Measurements from ENCODE around the gene TUG1.

TUG1 gene

DNA sequence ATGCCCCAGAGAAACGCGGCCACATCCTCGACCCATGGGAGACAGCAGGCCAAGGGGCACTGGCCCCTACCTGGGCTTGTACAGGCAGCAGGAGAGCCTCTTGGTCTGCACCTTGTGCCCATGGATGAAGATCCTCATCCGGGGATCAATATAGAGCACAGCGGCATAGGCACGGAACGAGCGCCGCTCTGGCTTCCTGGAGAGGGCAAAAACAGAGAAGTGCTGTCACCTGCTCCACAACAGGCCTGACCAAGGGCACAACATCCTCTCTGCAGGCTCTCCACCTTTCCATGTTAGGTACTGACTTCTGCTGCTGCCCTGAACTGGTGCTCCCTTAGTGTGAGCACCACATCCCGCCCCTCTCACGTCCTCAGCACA is 27.7 kb upstream of the TUG1 start:
- TF ChIP-seq, protein P1, sequence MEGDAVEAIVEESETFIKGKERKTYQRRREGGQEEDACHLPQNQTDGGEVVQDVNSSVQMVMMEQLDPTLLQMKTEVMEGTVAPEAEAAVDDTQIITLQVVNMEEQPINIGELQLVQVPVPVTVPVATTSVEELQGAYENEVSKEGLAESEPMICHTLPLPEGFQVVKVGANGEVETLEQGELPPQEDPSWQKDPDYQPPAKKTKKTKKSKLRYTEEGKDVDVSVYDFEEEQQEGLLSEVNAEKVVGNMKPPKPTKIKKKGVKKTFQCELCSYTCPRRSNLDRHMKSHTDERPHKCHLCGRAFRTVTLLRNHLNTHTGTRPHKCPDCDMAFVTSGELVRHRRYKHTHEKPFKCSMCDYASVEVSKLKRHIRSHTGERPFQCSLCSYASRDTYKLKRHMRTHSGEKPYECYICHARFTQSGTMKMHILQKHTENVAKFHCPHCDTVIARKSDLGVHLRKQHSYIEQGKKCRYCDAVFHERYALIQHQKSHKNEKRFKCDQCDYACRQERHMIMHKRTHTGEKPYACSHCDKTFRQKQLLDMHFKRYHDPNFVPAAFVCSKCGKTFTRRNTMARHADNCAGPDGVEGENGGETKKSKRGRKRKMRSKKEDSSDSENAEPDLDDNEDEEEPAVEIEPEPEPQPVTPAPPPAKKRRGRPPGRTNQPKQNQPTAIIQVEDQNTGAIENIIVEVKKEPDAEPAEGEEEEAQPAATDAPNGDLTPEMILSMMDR (conservative IDR thresholded peaks at IDR 0.05; ENCODE audit: low read depth, low read length) = no peak
- no peaks in the 10 kb centered on the region for H3K79me2 ChIP-seq (ENCODE audit: insufficient read depth, low read depth)
- H3K4me3 ChIP-seq (IDR thresholded peaks at IDR 0.05; ENCODE audit: insufficient read depth, low read depth, low read length) = no peak overlapping the region
- H3K27me3 ChIP-seq (ENCODE audit: insufficient read depth, low read depth) = no peaks in the 10 kb centered on the region
- no peaks in the 10 kb centered on the region for H3K4me1 ChIP-seq (ENCODE audit: low read depth, poor library complexity, severe bottlenecking)
- no peak overlapping the region for H3K27ac ChIP-seq
- H3K4me2 ChIP-seq = no peak overlapping the region
- H4K20me1 ChIP-seq (ENCODE audit: insufficient read depth) = no peaks in the 10 kb centered on the region
- H3K36me3 ChIP-seq (ENCODE audit: insufficient read depth) = peaks cover 15% of the 10 kb centered on the region; the same call in 1 of the 2 replicates
- no peak overlapping the region for H2AFZ ChIP-seq (ENCODE audit: low read depth)
- no peak overlapping the region for H3K9ac ChIP-seq

DNA sequence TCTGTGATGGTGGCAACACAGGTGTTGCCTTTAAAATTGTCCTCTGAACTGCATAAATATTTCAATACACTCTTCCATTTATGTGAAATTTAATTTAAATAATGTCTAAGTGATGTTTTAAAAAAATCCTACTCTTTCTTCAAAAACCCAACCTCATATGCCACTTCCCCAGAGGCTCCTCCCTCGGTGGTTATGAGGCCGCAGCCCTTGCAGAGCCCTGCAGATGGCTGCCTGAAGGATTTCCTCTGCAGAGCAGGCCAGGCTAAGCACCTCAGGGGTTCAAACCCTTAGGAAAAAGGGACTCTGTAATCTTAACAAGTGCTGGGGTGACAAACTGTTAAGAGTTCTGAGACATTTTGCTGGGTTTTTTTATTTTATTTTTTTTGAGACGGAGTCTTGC is 25.7 kb upstream of the TUG1 start:
- no peak overlapping the region for H3K27ac ChIP-seq
- H3K79me2 ChIP-seq (ENCODE audit: insufficient read depth, low read depth) = no peaks in the 10 kb centered on the region
- H3K4me3 ChIP-seq (IDR thresholded peaks at IDR 0.05; ENCODE audit: insufficient read depth, low read depth, low read length) = no peak overlapping the region
- no peak overlapping the region for H3K9ac ChIP-seq
- no peaks in the 10 kb centered on the region for H3K27me3 ChIP-seq (ENCODE audit: insufficient read depth, low read depth)
- no peak overlapping the region for H2AFZ ChIP-seq (ENCODE audit: low read depth)
- TF ChIP-seq, protein P1 (conservative IDR thresholded peaks at IDR 0.05; ENCODE audit: low read depth, low read length) = no peak
- no peak overlapping the region for H3K4me2 ChIP-seq
- no peaks in the 10 kb centered on the region for H4K20me1 ChIP-seq (ENCODE audit: insufficient read depth)
- peaks cover 15% of the 10 kb centered on the region; the same call in 1 of the 2 replicates for H3K36me3 ChIP-seq (ENCODE audit: insufficient read depth)
- no peaks in the 10 kb centered on the region for H3K4me1 ChIP-seq (ENCODE audit: low read depth, poor library complexity, severe bottlenecking)

DNA sequence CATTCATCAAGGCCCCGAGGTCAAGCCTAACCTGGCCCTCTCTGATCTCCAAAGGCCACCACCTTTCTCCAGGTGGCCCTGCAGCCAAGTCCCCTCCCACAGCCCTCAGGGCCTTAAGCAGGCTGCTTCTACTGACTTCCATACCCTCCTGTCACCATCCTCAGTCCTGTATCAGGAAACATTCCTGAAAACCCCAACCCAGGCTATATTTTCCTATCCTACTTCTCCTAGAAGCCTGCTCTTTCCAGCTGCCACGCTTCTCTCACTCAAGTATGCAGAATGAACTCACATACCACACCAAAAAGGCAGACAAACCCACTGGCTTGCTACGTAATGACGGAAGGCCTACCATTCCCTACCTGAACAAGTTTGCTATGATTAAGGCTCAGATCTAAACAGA is 24.1 kb upstream of the TUG1 start:
- H3K27me3 ChIP-seq (ENCODE audit: insufficient read depth, low read depth) = no peaks in the 10 kb centered on the region
- TF ChIP-seq, protein P1 (conservative IDR thresholded peaks at IDR 0.05; ENCODE audit: low read depth, low read length) = no peak
- no peaks in the 10 kb centered on the region for H3K4me1 ChIP-seq (ENCODE audit: low read depth, poor library complexity, severe bottlenecking)
- H3K27ac ChIP-seq = no peak overlapping the region
- H4K20me1 ChIP-seq (ENCODE audit: insufficient read depth) = no peaks in the 10 kb centered on the region
- no peak overlapping the region for H3K4me2 ChIP-seq
- peaks cover 12% of the 10 kb centered on the region; the same call in 1 of the 2 replicates for H3K36me3 ChIP-seq (ENCODE audit: insufficient read depth)
- no peak overlapping the region for H3K9ac ChIP-seq
- H2AFZ ChIP-seq (ENCODE audit: low read depth) = no peak overlapping the region
- H3K79me2 ChIP-seq (ENCODE audit: insufficient read depth, low read depth) = no peaks in the 10 kb centered on the region
- H3K4me3 ChIP-seq (IDR thresholded peaks at IDR 0.05; ENCODE audit: insufficient read depth, low read depth, low read length) = no peak overlapping the region

DNA sequence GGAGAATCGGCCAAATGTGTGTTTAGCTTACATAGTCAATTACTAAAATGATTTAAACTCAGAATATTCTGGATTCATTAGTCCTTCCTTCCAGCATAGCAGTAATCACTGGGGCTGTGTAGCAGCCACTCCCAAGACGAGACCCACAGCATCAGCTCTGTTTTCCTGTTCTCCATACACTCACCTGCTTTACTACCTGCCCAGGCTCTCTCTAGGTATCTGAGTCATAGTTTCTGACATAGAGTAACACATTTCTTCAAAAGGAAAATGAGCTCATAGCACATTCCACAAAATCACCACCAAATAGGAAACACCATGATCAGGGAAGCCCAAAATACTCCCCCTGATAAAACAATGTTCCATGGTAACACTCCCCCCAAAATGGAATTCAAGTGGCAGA is 23.4 kb upstream of the TUG1 start:
- Histone ChIP-seq H3K36me3 (ENCODE audit: insufficient read depth) (peaks cover 12% of the 10 kb centered on the region; the same call in 1 of the 2 replicates), H3K27me3 (ENCODE audit: insufficient read depth, low read depth) (no peaks in the 10 kb centered on the region), H3K4me1 (ENCODE audit: low read depth, poor library complexity, severe bottlenecking) (no peaks in the 10 kb centered on the region), H2AFZ (ENCODE audit: low read depth) (no peak overlapping the region), H3K79me2 (ENCODE audit: insufficient read depth, low read depth) (no peaks in the 10 kb centered on the region), H3K4me3 (IDR thresholded peaks at IDR 0.05; ENCODE audit: insufficient read depth, low read depth, low read length) (no peak overlapping the region), H3K27ac (no peak overlapping the region), H3K4me2 (no peak overlapping the region), H3K9ac (no peak overlapping the region), H4K20me1 (ENCODE audit: insufficient read depth) (no peaks in the 10 kb centered on the region)
- TF ChIP-seq, protein P1 (conservative IDR thresholded peaks at IDR 0.05; ENCODE audit: low read depth, low read length) = no peak
